H1 (cell line): Measurements from ENCODE around the gene ECT2L. TPM values are rescaled to one million over a fixed set of nuclear protein-coding genes. Genes with fewer than 3 reads are reported as not detected.

Experiments used
- CTCF ChIA-PET: fragments of 300-600 bp; sonication (Branson Sonifier 250); formaldehyde crosslinking; loops from one replicate; lab custom pipeline; 2021; ENCODE audit not compliant: partially characterized antibody; lab: Charles Lee
- POLR2A ChIA-PET: fragments of 300-600 bp; sonication (Branson Sonifier 250); formaldehyde crosslinking; loops from one replicate; lab custom pipeline; 2021; ENCODE audit warnings: inconsistent platforms; ENCODE audit not compliant: partially characterized antibody; lab: Charles Lee
- DNase-seq, 2 experiments: peaks; one replicate each; pipeline versions ENCODE4 v3.0.0 to v3.0.0-alpha.2; 2010 to 2022; ENCODE audit warnings: low spot score in 2 of 2, low read depth in 1 of 2, mixed read lengths in 1 of 2
- FAIRE-seq: peaks from 2 replicates; lab custom pipeline; 2011; peaks lifted over from hg19 to GRCh38; lab: Jason Lieb, UNC
- H2AFZ ChIP-seq: 2 replicates; pipeline ENCODE4 v1.8.1; 2012; ENCODE audit warnings: low read length, inconsistent platforms
- H2AK5ac ChIP-seq: 2 replicates; pipeline ENCODE4 v1.6.1; 2013; ENCODE audit warnings: low read depth, low read length
- H2BK120ac ChIP-seq: replicated peaks from 2 replicates; pipeline ENCODE3; 2013; ENCODE audit warnings: low read depth, low read length, inconsistent platforms
- H2BK12ac ChIP-seq: 2 replicates; pipeline ENCODE4 v1.6.1; 2013; ENCODE audit warnings: low read depth, low read length
- H2BK15ac ChIP-seq: 2 replicates; pipeline ENCODE4 v1.6.1; 2013; ENCODE audit warnings: low read length
- H2BK20ac ChIP-seq: 2 replicates; pipeline ENCODE4 v1.6.1; 2013; ENCODE audit warnings: low read length
- H2BK5ac ChIP-seq: 2 replicates; pipeline ENCODE4 v1.6.1; 2013; ENCODE audit warnings: low read depth, low read length
- H3K14ac ChIP-seq: 2 replicates; pipeline ENCODE4 v1.6.1; 2013; ENCODE audit warnings: inconsistent platforms; ENCODE audit not compliant: insufficient read length
- H3K18ac ChIP-seq: 2 replicates; pipeline ENCODE4 v1.6.1; 2013; ENCODE audit warnings: low read length; ENCODE audit errors: extremely low read depth
- H3K23ac ChIP-seq: 2 replicates; pipeline ENCODE4 v1.6.1; 2013; ENCODE audit warnings: inconsistent platforms; ENCODE audit not compliant: insufficient read length
- H3K23me2 ChIP-seq: 2 replicates; pipeline ENCODE4 v1.6.1; 2013; ENCODE audit warnings: low read depth, low read length
- H3K27ac ChIP-seq: 2 replicates; pipeline ENCODE4 v1.6.1; 2011; ENCODE audit warnings: low read depth, low read length, inconsistent platforms
- H3K27me3 ChIP-seq, 4 experiments: replicated peaks in 1 of 4; 1 replicate in 1 of 4; 2 replicates in 3 of 4; pipeline versions ENCODE4 v1.6.1 to v1.8.1; 2011 to 2013; ENCODE audit warnings: low read length in 3 of 4, mild to moderate bottlenecking in 3 of 4, inconsistent platforms in 2 of 4, mixed read lengths in 2 of 4, moderate library complexity in 1 of 4; ENCODE audit not compliant: control insufficient read depth in 3 of 4, insufficient read depth in 3 of 4; ENCODE audit errors: extremely low read depth in 1 of 4
- H3K36me3 ChIP-seq, 4 experiments: 2 replicates each; pipeline versions ENCODE4 v1.6.1 to v1.8.1; 2011 to 2013; ENCODE audit warnings: mild to moderate bottlenecking in 4 of 4, low read length in 3 of 4, moderate library complexity in 2 of 4, control low read depth in 1 of 4, inconsistent platforms in 1 of 4; ENCODE audit not compliant: insufficient read depth in 4 of 4, control insufficient read depth in 2 of 4
- H3K4ac ChIP-seq: replicated peaks from 2 replicates; pipeline ENCODE3; 2013; ENCODE audit warnings: low read length, low read depth, mixed read lengths, inconsistent platforms; ENCODE audit not compliant: insufficient read length
- H3K4me1 ChIP-seq, 4 experiments: replicated peaks in 1 of 4; 1 replicate in 1 of 4; 2 replicates in 3 of 4; pipeline versions ENCODE4 v1.6.1 to v1.8.1; 2011 to 2013; ENCODE audit warnings: low read length in 3 of 4, inconsistent platforms in 2 of 4, mixed read lengths in 1 of 4; ENCODE audit not compliant: insufficient read depth in 4 of 4, control insufficient read depth in 3 of 4
- H3K4me2 ChIP-seq, 2 experiments: 2 replicates each; pipeline versions ENCODE4 v1.6.1 to v1.8.1; 2011 to 2013; ENCODE audit warnings: low read depth in 2 of 2, low read length in 2 of 2, control low read depth in 1 of 2, inconsistent platforms in 1 of 2, mild to moderate bottlenecking in 1 of 2; ENCODE audit not compliant: insufficient read depth in 1 of 2
- H3K4me3 ChIP-seq, 4 experiments: fragments of 200-600, 300-600 bp in 1 of 4; sonication (generic), shearing (Covaris generic), sonication (Bioruptor Twin) in 1 of 4; 2 replicates each; pipeline versions ENCODE4 v1.5.1 to v1.8.1; 2011 to 2016; ENCODE audit warnings: low read length in 4 of 4, low read depth in 3 of 4, control low read depth in 2 of 4, inconsistent platforms in 2 of 4, mild to moderate bottlenecking in 2 of 4, mixed read lengths in 1 of 4, moderate library complexity in 1 of 4; ENCODE audit not compliant: insufficient read depth in 2 of 4; ENCODE audit errors: extremely low read depth in 1 of 4
- H3K56ac ChIP-seq: replicated peaks from 2 replicates; pipeline ENCODE3; 2013; ENCODE audit warnings: low read depth, mild to moderate bottlenecking, mixed read lengths, low read length, inconsistent platforms; ENCODE audit not compliant: insufficient read length
- H3K79me1 ChIP-seq: 2 replicates; pipeline ENCODE4 v1.6.1; 2013; ENCODE audit warnings: low read depth, low read length, control low read depth
- H3K79me2 ChIP-seq, 2 experiments: 2 replicates each; pipeline versions ENCODE4 v1.6.1 to v1.8.1; 2012 to 2013; ENCODE audit warnings: low read length in 2 of 2, mild to moderate bottlenecking in 2 of 2, inconsistent platforms in 1 of 2; ENCODE audit not compliant: insufficient read depth in 2 of 2, control insufficient read depth in 1 of 2
- H3K9ac ChIP-seq, 4 experiments: replicated peaks in 1 of 4; 1 replicate in 1 of 4; 2 replicates in 3 of 4; pipeline versions ENCODE4 v1.6.1 to v1.8.1; 2011 to 2013; ENCODE audit warnings: low read depth in 3 of 4, low read length in 3 of 4, control low read depth in 2 of 4, mild to moderate bottlenecking in 2 of 4, moderate library complexity in 2 of 4, inconsistent platforms in 1 of 4; ENCODE audit errors: extremely low read depth in 1 of 4
- H3K9me3 ChIP-seq, 2 experiments: 2 replicates each; pipeline versions ENCODE4 v1.6.1 to v1.8.1; 2012 to 2013; ENCODE audit warnings: mild to moderate bottlenecking in 2 of 2, moderate library complexity in 2 of 2, control low read depth in 1 of 2, inconsistent platforms in 1 of 2, low read depth in 1 of 2, low read length in 1 of 2, mixed read lengths in 1 of 2; ENCODE audit not compliant: insufficient read depth in 2 of 2
- H4K20me1 ChIP-seq, 2 experiments: replicated peaks in 1 of 2; 2 replicates each; pipeline versions ENCODE3 to v1.8.1; 2011 to 2013; ENCODE audit warnings: inconsistent platforms in 2 of 2, low read length in 2 of 2, mild to moderate bottlenecking in 1 of 2; ENCODE audit not compliant: insufficient read depth in 2 of 2, control insufficient read depth in 1 of 2
- H4K5ac ChIP-seq: 2 replicates; pipeline ENCODE4 v1.6.1; 2013; ENCODE audit warnings: low read length, low read depth, mixed read lengths, inconsistent platforms; ENCODE audit not compliant: insufficient read length
- H4K8ac ChIP-seq: 2 replicates; pipeline ENCODE4 v1.8.0; 2013; ENCODE audit warnings: mild to moderate bottlenecking, moderate library complexity, low read length, inconsistent platforms; ENCODE audit not compliant: insufficient read depth; ENCODE audit errors: extremely low read depth
- H4K91ac ChIP-seq: replicated peaks from 2 replicates; pipeline ENCODE3; 2013; ENCODE audit warnings: low read length, mixed read lengths, inconsistent platforms; ENCODE audit not compliant: insufficient read length
- CBX5 ChIP-seq: fragments of 300-800, 300-1000 bp; sonication (generic); IDR thresholded peaks from 2 replicates; pipeline ENCODE4 v1.7.1; 2016; ENCODE audit warnings: antibody characterized with exemption, low read length, low read depth
- CBX8 ChIP-seq: fragments of 300-800, 300-1000 bp; sonication (generic); IDR thresholded peaks from 2 replicates; pipeline ENCODE4 v1.7.1; 2016; ENCODE audit warnings: low read depth, low read length, borderline replicate concordance
- HDAC6 ChIP-seq: IDR thresholded peaks from one replicate; pipeline ENCODE4 v1.7.1; 2012; ENCODE audit warnings: low read depth, mild to moderate bottlenecking, inconsistent platforms, low read length, moderate library complexity
- KDM1A ChIP-seq: fragments of 200-600, 300-600 bp; sonication (generic); IDR thresholded peaks from 2 replicates; pipeline ENCODE4 v1.7.1; 2016; ENCODE audit warnings: mild to moderate bottlenecking, low read length, borderline replicate concordance
- RFX5 ChIP-seq: IDR thresholded peaks from 2 replicates; pipeline ENCODE4 v1.6.1; 2011; ENCODE audit warnings: low read depth, low read length, improper control_type of control experiment, borderline replicate concordance
- SP4 ChIP-seq: IDR thresholded peaks from 2 replicates; pipeline ENCODE4 v1.6.1; 2012; ENCODE audit warnings: low read length, inconsistent platforms
- TBP ChIP-seq: IDR thresholded peaks from 2 replicates; pipeline ENCODE4 v1.6.1; 2011; ENCODE audit warnings: low read depth, low read length, improper control_type of control experiment
- ZNF274 ChIP-seq: IDR thresholded peaks from 2 replicates; pipeline ENCODE4 v1.7.0; 2012; ENCODE audit warnings: low read length, borderline replicate concordance; ENCODE audit errors: extremely low read depth
- WGBS, 2 experiments: shearing (Covaris generic) in 1 of 2; methylation state at CpG; one replicate each; pipeline versions ENCODE4 v1.1.6 to v1.1.7; 2013 to 2015; ENCODE audit warnings: low lambda C conversion rate in 2 of 2, mixed read lengths in 2 of 2, inconsistent platforms in 1 of 2, low coverage in 1 of 2, missing lambda C conversion rate in 1 of 2; ENCODE audit not compliant: insufficient replicate concordance in 2 of 2, insufficient coverage in 1 of 2, insufficient read length in 1 of 2; ENCODE audit errors: extremely low coverage in 1 of 2, missing lambda C conversion rate in 1 of 2; 5-methylcytosine and 5-hydroxymethylcytosine counted together
- polyA plus RNA-seq, 7 experiments: library from polyadenylated mRNA; depleted of rRNA in 3 of 7; stranded (reverse) in 5 of 7; unstranded in 2 of 7; fragments of >200 nt in 5 of 7; fragments of 200-250 nt in 2 of 7; gene quantifications; 1 replicate in 5 of 7; 2 replicates in 1 of 7; 4 replicates in 1 of 7; pipeline versions ENCODE4 v1.2.1 to v1.2.3, GENCODE V29; 2011 to 2013; ENCODE audit warnings: missing spikeins in 2 of 7, mixed read lengths in 2 of 7
- total RNA-seq: library from RNA; stranded (reverse); fragmentation: NEBNext Ultra II Directional; extraction: Animal tissue kit (Norgen Biotek cat#: 25700); gene quantifications from 2 replicates; pipeline ENCODE4 v1.2.1, GENCODE V29; 2021

Gene ECT2L
- total and polyA plus RNA-seq, 2 of the 8 experiments (the other 6 are each of a cell fraction or from before 2014, with no cell fraction given) = not detected

DNA sequence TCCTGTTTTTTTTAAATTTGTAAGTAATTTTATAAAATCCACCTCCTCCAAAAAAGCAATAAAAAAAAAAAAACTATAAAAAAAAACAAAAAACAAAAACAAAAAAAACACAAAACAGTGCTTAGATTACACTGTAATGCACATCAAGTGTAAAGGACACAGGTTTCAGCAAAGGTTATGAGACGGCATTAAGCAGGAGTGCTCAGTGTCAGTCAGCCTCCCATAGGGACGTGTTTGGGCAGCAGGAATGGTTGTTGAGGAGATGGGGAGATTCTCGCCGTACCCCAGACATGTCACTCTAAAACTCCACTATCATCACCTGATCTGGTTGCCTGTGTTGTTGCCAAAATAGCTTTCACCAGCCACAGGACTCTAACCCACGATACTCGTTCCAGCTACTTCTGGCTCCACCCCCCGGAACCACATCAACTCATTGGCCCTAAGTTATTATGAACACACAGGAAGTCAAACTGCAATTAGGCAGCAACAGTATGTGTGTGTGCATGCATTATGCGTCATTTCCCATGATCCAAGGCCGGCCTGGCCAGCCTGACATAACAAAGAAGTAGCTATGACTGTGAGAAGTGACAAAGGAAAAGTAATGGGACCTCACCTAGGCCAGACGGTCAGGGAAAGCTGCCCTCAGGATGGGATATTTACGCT lies 28.7 kb downstream of the ECT2L start:
- 88% methylated on average over 11 of the region's 11 CpGs; no CpG with 5 or more reads in 1 of the 2 experiments for WGBS, 2 experiments
- Histone ChIP-seq H3K4me2 (no peak overlapping the region), H2AK5ac (no peak overlapping the region), H4K91ac (no peak overlapping the region), H3K36me3 (no peaks in the 10 kb centered on the region), H2BK120ac (no peak overlapping the region), H3K4me3 (no peak overlapping the region), H3K79me2 (no peaks in the 10 kb centered on the region), H3K9me3 (no peaks in the 10 kb centered on the region), H2BK20ac (no peak overlapping the region), H4K20me1 (no peaks in the 10 kb centered on the region), H3K4me1 (peaks cover 0 to 3% (median 1%) of the 10 kb centered on the region in 4 experiments; a peak in 3 of 7 replicates), H2AFZ (peak overlapping the region; percentile 94), H2BK15ac (no peak overlapping the region), H2BK12ac (0 out of 2 replicates have a peak overlapping the region, but pooled peaks have one; percentile 10), H2BK5ac (no peak overlapping the region), H3K56ac (no peak overlapping the region), H4K8ac (no peak overlapping the region), H3K18ac (no peak overlapping the region), H3K9ac (no peak overlapping the region; a peak in 1 of 7 replicates), H3K27me3 (no peaks in the 10 kb centered on the region), H3K79me1 (no peaks in the 10 kb centered on the region), H3K23ac (no peak overlapping the region), H3K23me2 (no peaks in the 10 kb centered on the region), H3K4ac (no peak overlapping the region), H3K14ac (no peak overlapping the region), H3K27ac (no peak overlapping the region), H4K5ac (no peak overlapping the region)
- ChIA-PET CTCF (interaction anchor here (0.6 to 1.1 kb wide), 2 partner anchors 20 to 1396 kb away, joined by 3 to 4 read pairs; no protein-coding TSS in a partner anchor), POLR2A (no interaction called here)
- FAIRE-seq (no peak), DNase-seq (no peak)
- TF ChIP-seq CBX8 = no peak
- no peak for TF ChIP-seq ZNF274
- no peak for TF ChIP-seq HDAC6
- TF ChIP-seq SP4 = no peak
- TF ChIP-seq KDM1A = no peak
- no peak for TF ChIP-seq RFX5
- TF ChIP-seq TBP = no peak
- TF ChIP-seq CBX5 = no peak
